Heart left ventricle (tissue), 13 donors: Measurements from ENCODE around the gene CDAN1.

Experiments
- CTCF ChIP-seq, 12 donors: fragments of 200-600 bp; sonication (generic) in 4 of 12; IDR thresholded peaks; one replicate each; pipeline versions ENCODE4 v1.5.0 to v1.8.0; 2018 to 2022; ENCODE audit warnings: antibody characterized with exemption in 12 of 12, mild to moderate bottlenecking in 5 of 12
- POLR2A ChIP-seq, 2 donors: fragments of 450-650 bp; IDR thresholded peaks; one replicate each; pipeline ENCODE4 v1.6.1; 2017; ENCODE audit warnings: antibody characterized with exemption in 2 of 2, mild to moderate bottlenecking in 2 of 2, moderate library complexity in 2 of 2
- donor health status: ischemic (EF 13 %, LVEDD 7.1; RV severe dilation, severe dysfunction).
- donor health status: DM: no; HTN: yes; CAD: no.
- donor health status: DM: no; HTN: no; CAD: no.
- donor health status: ischemic (EF 25% LVEDD 6.9; RV normal size, moderate dysfunction).
- donor health status: ischemic (EF 25% LVEDD 5.7; RV mildly dilated, moderate dysfunction).
- donor health status: ischemic (EF 35%, LVEDD 5.7; RV mildly dilated, moderate dysfunction).
- donor health status: nonischemic (EF 11% LVEDD 7.7; RV severe dilation, severe dysfunction).
- donor health status: DM: yes; HTN: yes; CAD: no.
- donor health status: PGD.
- donor health status: ischemic (EF 29% LVEDD 5.4; RV normal size, mild dysfunction).
- donor health status: nonischemic (EF 23%, LVEDD 6.1; RV moderate dilation, normal function).

GRCh38 chr15:42694398-42694797 lies 42.5 kb downstream of the CDAN1 start:
- TF ChIP-seq CTCF (IDR thresholded peaks at IDR 0.05) (no peak), POLR2A (IDR thresholded peaks at IDR 0.05) (no peak)
